Stimulated activated CD4-positive, alpha-beta T cell treated with anti-CD3 and anti-CD28 coated beads, Interleukin-15, amount 100 ng/mL, for 24 hours (primary cell): ENCODE measurements around the gene EIF1AD.
"Not testable (repeated sequence)": the region's sequence is repeated elsewhere in the genome, so short reads cannot be mapped to it uniquely, and the experiment has no call there.

ENCODE experiments used
- DNase-seq: peaks from one replicate; pipeline ENCODE4 v3.0.0-alpha.2; 2020

Gene EIF1AD

GRCh38 chr11:66020618-66021357 lies 18.8 kb upstream of the EIF1AD start:
- no peak for DNase-seq

GRCh38 chr11:66020212-66020611 lies 18.3 kb upstream of the EIF1AD start:
- no peak for DNase-seq

GRCh38 chr11:66017321-66017720 lies 15.4 kb upstream of the EIF1AD start:
- DNase-seq = no peak

GRCh38 chr11:66016793-66017177 lies 14.8 kb upstream of the EIF1AD start:
- DNase-seq = no peak

- DNase-seq = no peak
Observed at GRCh38 chr11:66015936-66016792, 14.2 kb upstream of the EIF1AD start.

GRCh38 chr11:66015454-66015881 lies 13.5 kb upstream of the EIF1AD start:
- no peak for DNase-seq

- DNase-seq = no peak
Observed at GRCh38 chr11:66014804-66015453, 13.0 kb upstream of the EIF1AD start.

GRCh38 chr11:66013762-66014100 lies 11.8 kb upstream of the EIF1AD start:
- no peak for DNase-seq

- no peak for DNase-seq
Observed at GRCh38 chr11:66012946-66013761, 11.2 kb upstream of the EIF1AD start.

GRCh38 chr11:66012371-66012945 lies 10.5 kb upstream of the EIF1AD start:
- no peak for DNase-seq

- DNase-seq = no peak
Observed at GRCh38 chr11:66011785-66012303, 9.9 kb upstream of the EIF1AD start, which contains the start of gene CST6. TSS of gene CST6 (plus strand) at chr11:66012008. CDS start at chr11:66012045, 37 bp downstream.

GRCh38 chr11:66011239-66011784 lies 9.4 kb upstream of the EIF1AD start:
- no peak for DNase-seq

GRCh38 chr11:66010036-66010435 lies 8.1 kb upstream of the EIF1AD start:
- DNase-seq = not testable (repeated sequence)

GRCh38 chr11:66008468-66009101 lies 6.6 kb upstream of the EIF1AD start:
- no peak for DNase-seq

- no peak for DNase-seq
Observed at GRCh38 chr11:66008095-66008467, 6.1 kb upstream of the EIF1AD start.

GRCh38 chr11:66007201-66007634 lies 5.3 kb upstream of the EIF1AD start:
- DNase-seq = no peak

- no peak for DNase-seq
Observed at GRCh38 chr11:66006891-66007176, 4.9 kb upstream of the EIF1AD start.

- no peak for DNase-seq
Observed at GRCh38 chr11:66006134-66006890, 4.4 kb upstream of the EIF1AD start.

GRCh38 chr11:66004186-66004585 lies 2.2 kb upstream of the EIF1AD start:
- DNase-seq = no peak

GRCh38 chr11:66003291-66003690 lies 1.3 kb upstream of the EIF1AD start:
- no peak for DNase-seq
